Parathyroid adenoma (tissue), 2 donors: ENCODE measurements around the gene ZNF134.

ENCODE experiments used
- H2AFZ ChIP-seq: fragments of 300-600 bp; sonication (generic); one replicate; pipeline ENCODE4 v1.7.0; 2017; ENCODE audit warnings: antibody characterized with exemption, mild to moderate bottlenecking
- H3K27ac ChIP-seq: fragments of 300-600 bp; sonication (generic); one replicate; pipeline ENCODE4 v1.7.0; 2017
- H3K27me3 ChIP-seq: fragments of 300-600 bp; sonication (generic); one replicate; pipeline ENCODE4 v1.7.0; 2017; ENCODE audit warnings: low read length; ENCODE audit not compliant: control insufficient read depth, insufficient read depth
- H3K36me3 ChIP-seq: fragments of 300-600 bp; sonication (generic); one replicate; pipeline ENCODE4 v1.7.0; 2017; ENCODE audit warnings: low read length; ENCODE audit not compliant: control insufficient read depth, insufficient read depth
- H3K4me1 ChIP-seq: fragments of 300-600 bp; sonication (generic); one replicate; pipeline ENCODE4 v1.7.0; 2017; ENCODE audit warnings: control low read depth
- H3K4me2 ChIP-seq: fragments of 300-600 bp; sonication (generic); one replicate; pipeline ENCODE4 v1.7.0; 2017; ENCODE audit warnings: low read length
- H3K4me3 ChIP-seq: fragments of 300-600 bp; sonication (generic); one replicate; pipeline ENCODE4 v1.7.0; 2017; ENCODE audit warnings: low read depth, low read length
- H3K79me2 ChIP-seq: fragments of 300-600 bp; sonication (generic); one replicate; pipeline ENCODE4 v1.7.0; 2017; ENCODE audit warnings: control low read depth
- H3K9ac ChIP-seq: fragments of 300-600 bp; sonication (generic); one replicate; pipeline ENCODE4 v1.7.0; 2017; ENCODE audit warnings: mild to moderate bottlenecking
- H3K9me3 ChIP-seq: fragments of 300-600 bp; sonication (generic); one replicate; pipeline ENCODE4 v1.7.0; 2017; ENCODE audit warnings: low read length; ENCODE audit not compliant: control insufficient read depth
- CTCF ChIP-seq: fragments of 300-600 bp; sonication (generic); IDR thresholded peaks from one replicate; pipeline ENCODE4 v1.7.0; 2017; ENCODE audit warnings: antibody characterized with exemption, mild to moderate bottlenecking
- donor health status: primary hyperparathyroidism.

The ZNF134 gene

GRCh38 chr19:57613941-57614743, at the start of gene ZNF134:
Gene ZNF134, plus strand, starts transcription at chr19:57614242. Its CDS starts 5,227 bp downstream, at chr19:57619469.
- Histone ChIP-seq H3K27me3 (no peaks in the 10 kb centered on the region), H2AFZ (peak within 1 kb of the TSS; percentile 98), H3K27ac (peak within 1 kb of the TSS; percentile 79), H3K9me3 (peaks cover 6% of the 10 kb centered on the region), H3K4me3 (peak within 1 kb of the TSS; percentile 89), H3K4me2 (peak within 1 kb of the TSS; percentile 86), H3K79me2 (peaks cover 39% of the 10 kb centered on the region), H3K36me3 (no peaks in the 10 kb centered on the region), H3K4me1 (no peaks in the 10 kb centered on the region), H3K9ac (peak within 1 kb of the TSS; percentile 75)
- peak; percentile 72 for TF ChIP-seq CTCF

- Histone ChIP-seq H3K9me3 (peaks cover 2% of the 10 kb centered on the region), H2AFZ (no peak overlapping the region)
Observed at GRCh38 chr19:57566396-57567265, 47.4 kb upstream of the ZNF134 start.

GRCh38 chr19:57570707-57571106, 43.3 kb upstream of the ZNF134 start:
- Histone ChIP-seq H3K27me3 (no peaks in the 10 kb centered on the region), H2AFZ (no peak overlapping the region), H3K79me2 (no peaks in the 10 kb centered on the region), H3K4me2 (no peak overlapping the region), H3K27ac (no peak overlapping the region), H3K9ac (no peak overlapping the region), H3K4me3 (no peak overlapping the region), H3K36me3 (peaks cover 8% of the 10 kb centered on the region), H3K4me1 (no peaks in the 10 kb centered on the region), H3K9me3 (peaks cover 7% of the 10 kb centered on the region)
- no peak for TF ChIP-seq CTCF

More at GRCh38 chr19:57566396-57567265, 47.4 kb upstream of the ZNF134 start:
- Histone ChIP-seq H3K9ac (no peak overlapping the region), H3K4me2 (no peak overlapping the region), H3K27ac (no peak overlapping the region), H3K36me3 (no peaks in the 10 kb centered on the region), H3K79me2 (no peaks in the 10 kb centered on the region), H3K4me1 (no peaks in the 10 kb centered on the region), H3K27me3 (no peaks in the 10 kb centered on the region), H3K4me3 (no peak overlapping the region)
- TF ChIP-seq CTCF: no peak

- Histone ChIP-seq H3K9ac (no peak overlapping the region), H3K4me2 (no peak overlapping the region), H3K4me1 (no peaks in the 10 kb centered on the region), H2AFZ (no peak overlapping the region), H3K27ac (no peak overlapping the region), H3K4me3 (no peak overlapping the region), H3K9me3 (peaks cover 12% of the 10 kb centered on the region), H3K27me3 (no peaks in the 10 kb centered on the region), H3K79me2 (peaks cover 1% of the 10 kb centered on the region), H3K36me3 (peaks cover 8% of the 10 kb centered on the region)
- no peak for TF ChIP-seq CTCF
Observed at GRCh38 chr19:57572415-57572947, 41.6 kb upstream of the ZNF134 start.
